Upper lobe of left lung (tissue), 4 donors: ENCODE data around the gene SCAI.

Experiments used
- CTCF ChIP-seq, 6 experiments: fragments of 450-650 bp in 4 of 6; fragments of 200-600 bp in 2 of 6; sonication (generic) in 2 of 6; IDR thresholded peaks; one replicate each; pipeline ENCODE4 v1.5.1; 2016 to 2019; ENCODE audit warnings: antibody characterized with exemption in 6 of 6
- EP300 ChIP-seq, 4 donors: sonication (generic); formaldehyde crosslinking; IDR thresholded peaks; one replicate each; pipeline ENCODE4 v1.5.1; 2017; ENCODE audit warnings: antibody characterized with exemption in 4 of 4, control low read depth in 2 of 4
- POLR2AphosphoS5 ChIP-seq, 2 donors: sonication (generic); formaldehyde crosslinking; IDR thresholded peaks; one replicate each; pipeline ENCODE4 v1.5.1; 2017; ENCODE audit warnings: antibody characterized with exemption in 2 of 2

- no peak for TF ChIP-seq EP300 (IDR thresholded peaks at IDR 0.05)
- TF ChIP-seq CTCF (IDR thresholded peaks at IDR 0.05), result no peak
- TF ChIP-seq POLR2AphosphoS5 (IDR thresholded peaks at IDR 0.05), result no peak
These were observed 249.1 kb downstream of the SCAI start for GRCh38 chr9:124894035-124894740.
